ENCODE measurements around the gene SLC37A1. TPM values are rescaled to one million over a fixed set of nuclear protein-coding genes. Genes with fewer than 3 reads are reported as not detected.

SLC37A1 gene
- total and polyA plus RNA-seq, 2 of the 13 experiments (the other 11 are each of a cell fraction or from before 2014, with no cell fraction given), result 0.22 to 0.40 TPM

DNA sequence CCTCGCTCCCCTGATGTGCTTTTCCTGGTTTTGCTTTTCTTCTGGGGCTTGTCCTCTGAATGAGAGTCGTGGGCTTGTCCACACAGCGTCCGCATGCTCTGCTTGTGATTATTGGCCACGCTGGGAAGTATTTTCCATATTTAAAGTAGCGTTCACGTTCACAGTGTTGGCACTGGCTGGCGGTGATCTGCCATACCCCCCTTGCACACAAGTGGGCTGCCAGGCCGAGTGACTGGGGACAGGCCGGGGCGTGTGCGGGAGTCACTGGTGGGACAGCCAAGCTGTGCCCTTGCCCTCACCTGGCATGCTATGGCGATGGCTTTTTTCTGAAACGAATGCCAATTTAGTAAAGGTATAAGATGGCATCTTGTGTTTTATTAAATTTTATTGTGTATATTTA, 32.8 kb downstream of the SLC37A1 start:
- H3K9ac ChIP-seq (ENCODE audit: insufficient read depth, low read depth, low read length), result no peak overlapping the region
- H4K20me1 ChIP-seq (ENCODE audit: insufficient read depth, low read length), result no peaks in the 10 kb centered on the region
- CTCF ChIA-PET (ENCODE audit: low intra/inter-chr PET ratio, low total read pairs), result no interaction called here
- no peak overlapping the region for H2AFZ ChIP-seq (ENCODE audit: low read length)
- H3K79me2 ChIP-seq (ENCODE audit: insufficient read depth, low read length), result no peaks in the 10 kb centered on the region
- peaks cover 0 to 9% of the 10 kb centered on the region in 2 experiments; a peak in 3 of 5 replicates for H3K27me3 ChIP-seq (ENCODE audit: control insufficient read depth in 1 of 2, insufficient read depth in 2 of 2, low read length in 2 of 2)
- WGBS (ENCODE audit: low lambda C conversion rate), result 57% methylated on average over 14 of the region's 14 CpGs
- intact Hi-C loops (cut with micrococcal nuclease; ENCODE audit: unreplicated experiment), result no loop called here
- no peak overlapping the region for H3K27ac ChIP-seq (ENCODE audit: extremely low read length, insufficient read depth, low read length)
- FAIRE-seq, result no peak
- POLR2A ChIA-PET, result no interaction called here
- no peaks in the 10 kb centered on the region for H3K36me3 ChIP-seq (replicated peaks in 1 of 2; ENCODE audit: control insufficient read depth in 1 of 2, insufficient read depth in 2 of 2, low read length in 2 of 2)
- in situ Hi-C loops (cut with HindIII; ENCODE audit: extremely low pct_ligation_motif_present, low pct_unique_long_range_greater_than_20kb), result no loop called here
- no peak for DNase-seq (ENCODE audit: low spot score)
- TF ChIP-seq, protein P1, sequence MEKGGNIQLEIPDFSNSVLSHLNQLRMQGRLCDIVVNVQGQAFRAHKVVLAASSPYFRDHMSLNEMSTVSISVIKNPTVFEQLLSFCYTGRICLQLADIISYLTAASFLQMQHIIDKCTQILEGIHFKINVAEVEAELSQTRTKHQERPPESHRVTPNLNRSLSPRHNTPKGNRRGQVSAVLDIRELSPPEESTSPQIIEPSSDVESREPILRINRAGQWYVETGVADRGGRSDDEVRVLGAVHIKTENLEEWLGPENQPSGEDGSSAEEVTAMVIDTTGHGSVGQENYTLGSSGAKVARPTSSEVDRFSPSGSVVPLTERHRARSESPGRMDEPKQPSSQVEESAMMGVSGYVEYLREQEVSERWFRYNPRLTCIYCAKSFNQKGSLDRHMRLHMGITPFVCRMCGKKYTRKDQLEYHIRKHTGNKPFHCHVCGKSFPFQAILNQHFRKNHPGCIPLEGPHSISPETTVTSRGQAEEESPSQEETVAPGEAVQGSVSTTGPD (CRISPR knock-in tag; IDR thresholded peaks at IDR 0.05), result no peak
- no peak for TF ChIP-seq RBAK (CRISPR knock-in tag; IDR thresholded peaks at IDR 0.05)
- no peak for TF ChIP-seq ZNF558 (CRISPR knock-in tag; IDR thresholded peaks at IDR 0.05; ENCODE audit: borderline replicate concordance)
- TF ChIP-seq NFE2 (CRISPR knock-in tag; IDR thresholded peaks at IDR 0.05), result no peak
- no peak for TF ChIP-seq ELF3 (CRISPR knock-in tag; IDR thresholded peaks at IDR 0.05)
- ATAC-seq, result no peak
- H3K4me1 ChIP-seq (ENCODE audit: insufficient read depth, low read length), result no peaks in the 10 kb centered on the region
- no peak overlapping the region for H3K4me3 ChIP-seq (replicated peaks in 1 of 3; ENCODE audit: insufficient read depth in 1 of 3, low read depth in 2 of 3, low read length in 3 of 3)
- BruUV-seq (replicated peaks), result no TSS peak
- H3K9me3 ChIP-seq (ENCODE audit: low read length), result no peaks in the 10 kb centered on the region
- H3K4me2 ChIP-seq (ENCODE audit: low read depth, low read length), result no peak overlapping the region

GRCh38 chr21:42547001-42547905, 33.6 kb downstream of the SLC37A1 start:
- intact Hi-C loops (cut with micrococcal nuclease; ENCODE audit: unreplicated experiment), result no loop called here
- WGBS (ENCODE audit: low lambda C conversion rate), result 72% methylated on average over 24 of the region's 27 CpGs
- DNase-seq (ENCODE audit: low spot score) (no peak), FAIRE-seq (no peak), ATAC-seq (no peak)
- no TSS peak for BruUV-seq (replicated peaks)
- Histone ChIP-seq H3K36me3 (replicated peaks in 1 of 2; ENCODE audit: control insufficient read depth in 1 of 2, insufficient read depth in 2 of 2, low read length in 2 of 2) (no peaks in the 10 kb centered on the region), H3K79me2 (ENCODE audit: insufficient read depth, low read length) (no peaks in the 10 kb centered on the region), H3K9me3 (ENCODE audit: low read length) (no peaks in the 10 kb centered on the region), H3K9ac (ENCODE audit: insufficient read depth, low read depth, low read length) (no peak overlapping the region), H2AFZ (ENCODE audit: low read length) (no peak overlapping the region), H3K4me2 (ENCODE audit: low read depth, low read length) (no peak overlapping the region), H3K4me1 (ENCODE audit: insufficient read depth, low read length) (no peaks in the 10 kb centered on the region), H3K27me3 (ENCODE audit: control insufficient read depth in 1 of 2, insufficient read depth in 2 of 2, low read length in 2 of 2) (peaks cover 0 to 9% of the 10 kb centered on the region in 2 experiments; a peak in 3 of 5 replicates), H3K27ac (ENCODE audit: extremely low read length, insufficient read depth, low read length) (no peak overlapping the region), H4K20me1 (ENCODE audit: insufficient read depth, low read length) (no peaks in the 10 kb centered on the region), H3K4me3 (replicated peaks in 1 of 3; ENCODE audit: insufficient read depth in 1 of 3, low read depth in 2 of 3, low read length in 3 of 3) (no peak overlapping the region)
- in situ Hi-C loops (cut with HindIII; ENCODE audit: extremely low pct_ligation_motif_present, low pct_unique_long_range_greater_than_20kb), result no loop called here
- POLR2A ChIA-PET, result no interaction called here
- CTCF ChIA-PET (ENCODE audit: low intra/inter-chr PET ratio, low total read pairs), result no interaction called here
- TF ChIP-seq GPBP1L1 (CRISPR knock-in tag; IDR thresholded peaks at IDR 0.05), result no peak
- TF ChIP-seq PAF1 (CRISPR knock-in tag; IDR thresholded peaks at IDR 0.05), result no peak
- TF ChIP-seq U2AF1 (optimal IDR thresholded peaks at IDR 0.05; ENCODE audit: low read depth, low read length), result no peak
- no peak for TF ChIP-seq ZNF781 (CRISPR knock-in tag; IDR thresholded peaks at IDR 0.05; ENCODE audit: borderline replicate concordance, not compliant biosample characterization)
- no peak for TF ChIP-seq JUND (CRISPR knock-in tag; IDR thresholded peaks at IDR 0.05)
- TF ChIP-seq CENPBD1 (CRISPR knock-in tag; IDR thresholded peaks at IDR 0.05; ENCODE audit: borderline replicate concordance, low read depth), result no peak
- no peak for TF ChIP-seq SAFB2 (CRISPR knock-in tag; IDR thresholded peaks at IDR 0.05; ENCODE audit: borderline replicate concordance, low read depth)
- TF ChIP-seq SMC3 (IDR thresholded peaks at IDR 0.05; ENCODE audit: low read length), result no peak
- no peak for TF ChIP-seq ZNF282 (IDR thresholded peaks at IDR 0.05; ENCODE audit: partially characterized antibody)
- no peak for TF ChIP-seq ZNF24 (IDR thresholded peaks at IDR 0.05)
- TF ChIP-seq ZBTB38 (CRISPR knock-in tag; IDR thresholded peaks at IDR 0.05), result no peak
- no peak for TF ChIP-seq IKZF1 (IDR thresholded peaks at IDR 0.05)

Data from HepG2 (cell line).